Prostate gland (tissue), 2 donors: ENCODE data around the gene FAM149B1. TPM values are rescaled to one million over a fixed set of nuclear protein-coding genes. Genes with fewer than 3 reads are reported as not detected.

Experiments used
- DNase-seq: peaks from one replicate; pipeline ENCODE4 v3.0.0-alpha.2; 2019; ENCODE audit warnings: low spot score
- H3K27ac ChIP-seq, 2 donors: fragments of 200-600 bp; sonication (generic); 2 replicates each; pipeline ENCODE4 v1.5.1; 2017 to 2019
- H3K27me3 ChIP-seq: fragments of 200-600 bp; sonication (generic); replicated peaks from 2 replicates; pipeline ENCODE4 v1.5.1; 2019; ENCODE audit not compliant: insufficient read depth
- H3K36me3 ChIP-seq, 2 donors: fragments of 200-600 bp; sonication (generic); 1 replicate in 1 of 2; 2 replicates in 1 of 2; pipeline versions ENCODE4 v1.5.1 to v1.8.1; 2017 to 2019
- H3K4me1 ChIP-seq: fragments of 200-600 bp; sonication (generic); replicated peaks from 2 replicates; pipeline ENCODE4 v1.5.1; 2019
- H3K4me3 ChIP-seq, 2 donors: fragments of 200-600 bp; sonication (generic); 2 replicates each; pipeline ENCODE4 v1.5.1; 2017 to 2019
- H3K9me3 ChIP-seq: fragments of 200-600 bp; sonication (generic); 2 replicates; pipeline ENCODE4 v1.5.1; 2017
- POLR2A ChIP-seq: fragments of 450-650 bp; IDR thresholded peaks from one replicate; pipeline ENCODE4 v1.6.1; 2016; ENCODE audit warnings: antibody characterized with exemption, mild to moderate bottlenecking
- POLR2AphosphoS5 ChIP-seq: sonication (generic); formaldehyde crosslinking; IDR thresholded peaks from one replicate; pipeline ENCODE4 v1.6.1; 2017; ENCODE audit warnings: antibody characterized with exemption
- WGBS: methylation state at CpG from one replicate; pipeline ENCODE4 v1.1.5; 2018; 5-methylcytosine and 5-hydroxymethylcytosine counted together
- intact Hi-C: fragments of 100-400 bp; cut with DNase I; formaldehyde crosslinking; loops from one replicate; pipeline ENCODE4 v1.14.2; 2022
- total RNA-seq, 2 donors: library from RNA; depleted of rRNA; stranded (reverse); fragments of >200 nt; gene quantifications; one replicate each; pipeline ENCODE4 v1.1.0, GENCODE V29; 2016
- TF ChIP-seq, protein P1 (sequence below), 4 experiments: fragments of 200-600 bp in 2 of 4; fragments of 450-650 bp in 2 of 4; sonication (generic) in 2 of 4; IDR thresholded peaks; 1 replicate in 3 of 4; 2 replicates in 1 of 4; pipeline ENCODE4 v1.5.1; 2016 to 2019; ENCODE audit warnings: antibody characterized with exemption in 4 of 4, mild to moderate bottlenecking in 2 of 4, moderate library complexity in 2 of 4

Gene FAM149B1
- total RNA-seq, 2 donors from 2014 or later: 15.8 to 17.7 TPM

DNA sequence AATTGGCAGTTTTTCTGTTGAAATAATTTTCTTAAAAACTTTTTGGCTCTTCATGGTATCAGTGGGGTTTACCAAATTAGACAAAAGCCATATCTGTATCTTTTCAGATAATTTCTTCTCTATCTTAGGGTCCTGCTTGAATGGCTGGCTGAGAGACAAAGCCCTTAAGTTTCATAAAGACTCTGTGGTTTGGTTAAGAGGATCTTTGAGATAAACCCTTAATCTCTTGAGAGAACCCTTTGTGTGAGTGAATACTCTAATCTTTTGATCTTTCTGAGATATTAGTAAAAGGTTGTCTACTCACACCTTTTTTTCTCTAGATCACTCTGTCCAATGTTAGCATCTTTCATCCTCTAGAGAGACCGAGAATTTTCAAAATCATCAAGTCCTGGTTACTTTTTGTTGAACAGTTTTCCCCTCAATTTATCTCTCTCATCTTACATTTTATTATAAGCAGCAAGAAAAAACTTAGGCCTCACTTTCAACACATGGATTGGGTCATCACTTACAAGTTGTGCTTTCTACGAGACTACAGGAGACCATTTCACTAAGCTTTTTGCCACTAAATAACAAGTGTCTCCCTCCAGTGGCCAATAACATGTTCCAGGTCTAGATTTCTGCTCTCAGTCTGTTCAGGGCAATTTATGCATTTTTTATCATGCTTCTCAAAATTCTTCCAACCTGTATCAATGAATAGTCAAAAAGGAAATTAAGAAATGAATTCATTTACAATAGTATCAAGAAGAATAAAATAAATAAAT is 50.7 kb downstream of the FAM149B1 start:
- Histone ChIP-seq H3K4me3 (no peak overlapping the region), H3K27ac (no peak overlapping the region), H3K27me3 (no peaks in the 10 kb centered on the region), H3K9me3 (no peaks in the 10 kb centered on the region), H3K4me1 (no peaks in the 10 kb centered on the region), H3K36me3 (no peaks in the 10 kb centered on the region)
- DNase-seq: no peak
- intact Hi-C loops: no loop called here
- WGBS: 96% methylated on average over 2 of the region's 2 CpGs
- TF ChIP-seq, protein P1, sequence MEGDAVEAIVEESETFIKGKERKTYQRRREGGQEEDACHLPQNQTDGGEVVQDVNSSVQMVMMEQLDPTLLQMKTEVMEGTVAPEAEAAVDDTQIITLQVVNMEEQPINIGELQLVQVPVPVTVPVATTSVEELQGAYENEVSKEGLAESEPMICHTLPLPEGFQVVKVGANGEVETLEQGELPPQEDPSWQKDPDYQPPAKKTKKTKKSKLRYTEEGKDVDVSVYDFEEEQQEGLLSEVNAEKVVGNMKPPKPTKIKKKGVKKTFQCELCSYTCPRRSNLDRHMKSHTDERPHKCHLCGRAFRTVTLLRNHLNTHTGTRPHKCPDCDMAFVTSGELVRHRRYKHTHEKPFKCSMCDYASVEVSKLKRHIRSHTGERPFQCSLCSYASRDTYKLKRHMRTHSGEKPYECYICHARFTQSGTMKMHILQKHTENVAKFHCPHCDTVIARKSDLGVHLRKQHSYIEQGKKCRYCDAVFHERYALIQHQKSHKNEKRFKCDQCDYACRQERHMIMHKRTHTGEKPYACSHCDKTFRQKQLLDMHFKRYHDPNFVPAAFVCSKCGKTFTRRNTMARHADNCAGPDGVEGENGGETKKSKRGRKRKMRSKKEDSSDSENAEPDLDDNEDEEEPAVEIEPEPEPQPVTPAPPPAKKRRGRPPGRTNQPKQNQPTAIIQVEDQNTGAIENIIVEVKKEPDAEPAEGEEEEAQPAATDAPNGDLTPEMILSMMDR (IDR thresholded peaks at IDR 0.05): no peak
- TF ChIP-seq POLR2A (no peak), POLR2AphosphoS5 (no peak)

GRCh38 chr10:73219384-73219783 is 51.5 kb downstream of the FAM149B1 start:
- no peaks in the 10 kb centered on the region for H3K27me3 ChIP-seq
- TF ChIP-seq POLR2AphosphoS5 (no peak), POLR2A (no peak)
- TF ChIP-seq, protein P1 (IDR thresholded peaks at IDR 0.05): no peak
- intact Hi-C loops: no loop called here
- H3K4me3 ChIP-seq: no peak overlapping the region
- DNase-seq: no peak
- no peaks in the 10 kb centered on the region for H3K36me3 ChIP-seq
- H3K27ac ChIP-seq: no peak overlapping the region
- no peaks in the 10 kb centered on the region for H3K4me1 ChIP-seq
- H3K9me3 ChIP-seq: no peaks in the 10 kb centered on the region

- intact Hi-C loops: no loop called here
Observed at GRCh38 chr10:73220989-73221388, 53.1 kb downstream of the FAM149B1 start.

DNA sequence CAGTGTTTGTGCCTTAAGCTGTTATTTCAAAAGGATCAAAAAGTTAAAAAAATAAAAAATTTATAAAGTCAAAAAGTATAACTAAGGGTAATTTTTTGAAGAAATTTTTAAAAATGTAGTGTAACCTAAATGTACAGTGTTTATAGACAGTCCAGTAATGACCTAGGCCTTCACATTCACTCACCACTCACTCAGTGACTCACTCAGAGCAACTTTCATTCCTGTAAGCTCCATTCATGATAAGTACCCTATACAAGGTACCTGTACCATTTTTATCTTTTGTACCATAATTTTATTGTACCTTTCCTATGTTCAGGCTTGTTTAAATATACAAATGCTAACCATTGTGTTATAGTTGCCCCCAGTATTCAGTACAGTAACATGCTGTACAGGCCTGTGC is 57.6 kb downstream of the FAM149B1 start:
- TF ChIP-seq, protein P1 (IDR thresholded peaks at IDR 0.05): no peak
- TF ChIP-seq POLR2A (no peak), POLR2AphosphoS5 (no peak)
- no peak for DNase-seq
- Histone ChIP-seq H3K4me3 (no peak overlapping the region), H3K27me3 (no peaks in the 10 kb centered on the region), H3K36me3 (no peaks in the 10 kb centered on the region), H3K9me3 (no peaks in the 10 kb centered on the region), H3K4me1 (no peaks in the 10 kb centered on the region), H3K27ac (no peak overlapping the region)
- intact Hi-C loops: no loop called here

More at GRCh38 chr10:73220989-73221388, 53.1 kb downstream of the FAM149B1 start:
- H3K4me3 ChIP-seq: no peak overlapping the region
- 93% methylated on average over 1 of the region's 1 CpG for WGBS
- H3K27ac ChIP-seq: no peak overlapping the region
- no peaks in the 10 kb centered on the region for H3K27me3 ChIP-seq
- H3K36me3 ChIP-seq: no peaks in the 10 kb centered on the region
- DNase-seq: no peak
- no peaks in the 10 kb centered on the region for H3K9me3 ChIP-seq
- no peaks in the 10 kb centered on the region for H3K4me1 ChIP-seq
- no peak for TF ChIP-seq POLR2AphosphoS5
- TF ChIP-seq, protein P1 (IDR thresholded peaks at IDR 0.05): no peak
- TF ChIP-seq POLR2A: no peak

DNA sequence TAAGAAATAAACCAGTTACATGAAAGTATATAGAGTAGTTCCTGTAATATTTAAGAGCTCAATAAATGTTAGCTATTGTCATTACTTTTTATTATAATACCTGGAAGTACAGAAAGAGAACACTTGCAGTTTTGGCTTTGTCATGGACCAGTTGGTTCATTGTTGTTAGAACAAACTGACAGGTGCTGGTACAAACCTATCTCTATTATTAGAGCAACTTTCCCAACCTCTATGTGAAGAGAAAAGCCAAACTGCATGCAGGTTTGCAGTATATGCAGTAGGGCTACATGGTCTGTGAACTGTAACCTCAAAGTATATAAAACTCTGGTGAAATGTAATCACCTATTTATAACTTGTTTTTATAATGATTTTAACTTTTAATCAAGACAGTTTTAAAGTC is 58.7 kb downstream of the FAM149B1 start:
- H3K27me3 ChIP-seq: no peaks in the 10 kb centered on the region
- H3K36me3 ChIP-seq: no peaks in the 10 kb centered on the region
- H3K9me3 ChIP-seq: no peaks in the 10 kb centered on the region
- DNase-seq: no peak
- H3K4me3 ChIP-seq: no peak overlapping the region
- no peak overlapping the region for H3K27ac ChIP-seq
- H3K4me1 ChIP-seq: no peaks in the 10 kb centered on the region
- TF ChIP-seq POLR2A (no peak), POLR2AphosphoS5 (no peak)
- TF ChIP-seq, protein P1 (IDR thresholded peaks at IDR 0.05): no peak
- intact Hi-C loops: no loop called here
